Hepatocyte (in vitro differentiated cells): ENCODE data around the gene MRPS27.

ENCODE experiments used
- CTCF ChIP-seq: fragments of 200-600 bp; sonication (generic); IDR thresholded peaks from 2 replicates; pipeline ENCODE4 v1.5.1; 2016; ENCODE audit warnings: antibody characterized with exemption, mild to moderate bottlenecking; ENCODE audit not compliant: poor library complexity
- EZH2 ChIP-seq: fragments of 200-600 bp; sonication (generic); IDR thresholded peaks from 2 replicates; pipeline ENCODE4 v1.6.1; 2016; ENCODE audit warnings: antibody characterized with exemption, mild to moderate bottlenecking, borderline replicate concordance
- EZH2phosphoT487 ChIP-seq: fragments of 200-600 bp; sonication (generic); IDR thresholded peaks from one replicate; pipeline ENCODE4 v1.6.1; 2018; ENCODE audit warnings: antibody characterized with exemption, mild to moderate bottlenecking, low read depth, moderate library complexity; ENCODE audit not compliant: unreplicated experiment, severe bottlenecking

GRCh38 chr5:72368271-72368670, 48.2 kb upstream of the MRPS27 start:
- TF ChIP-seq CTCF (no peak), EZH2 (no peak), EZH2phosphoT487 (no peak)
